HG03159 (cell line): ENCODE data around the gene DTX3.
A peak's percentile ranks its signal among the peaks of the same experiment; 100 is the strongest.
"Not testable (repeated sequence)": the region's sequence is repeated elsewhere in the genome, so short reads cannot be mapped to it uniquely, and the experiment has no call there.

ENCODE experiments used
- ATAC-seq: cut with Tn5 transposase; IDR thresholded peaks from one replicate; pipeline ENCODE4 v1.9.1; 2021; ENCODE audit warnings: mild to moderate bottlenecking, moderate library complexity; ENCODE audit not compliant: unreplicated experiment

The DTX3 gene

DNA sequence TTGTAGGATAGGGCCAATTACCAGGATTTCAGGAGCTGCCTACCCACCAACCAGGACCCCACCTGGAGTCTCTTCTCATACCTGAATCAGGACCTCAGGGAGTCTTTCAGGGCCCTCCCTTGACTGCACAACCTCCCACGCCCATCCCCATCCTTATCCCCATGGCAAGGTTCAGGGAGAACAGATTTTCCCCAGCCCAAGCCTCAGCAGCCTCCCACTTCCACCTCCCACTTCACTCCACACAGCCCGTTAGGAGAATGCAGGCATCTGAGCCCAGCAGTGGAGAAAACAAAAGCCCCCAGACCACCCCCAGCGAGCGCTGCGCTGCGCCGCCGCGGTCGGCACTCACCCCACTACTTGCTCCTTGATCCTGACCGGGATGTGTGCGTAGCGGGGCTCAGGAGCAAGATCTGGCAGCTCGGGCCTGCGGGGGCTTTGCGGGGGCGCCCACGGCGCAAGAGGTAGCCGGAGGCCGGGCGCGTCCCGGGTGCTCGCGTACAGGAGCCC, 27.0 kb downstream of the DTX3 start:
- ATAC-seq, result no peak

DNA sequence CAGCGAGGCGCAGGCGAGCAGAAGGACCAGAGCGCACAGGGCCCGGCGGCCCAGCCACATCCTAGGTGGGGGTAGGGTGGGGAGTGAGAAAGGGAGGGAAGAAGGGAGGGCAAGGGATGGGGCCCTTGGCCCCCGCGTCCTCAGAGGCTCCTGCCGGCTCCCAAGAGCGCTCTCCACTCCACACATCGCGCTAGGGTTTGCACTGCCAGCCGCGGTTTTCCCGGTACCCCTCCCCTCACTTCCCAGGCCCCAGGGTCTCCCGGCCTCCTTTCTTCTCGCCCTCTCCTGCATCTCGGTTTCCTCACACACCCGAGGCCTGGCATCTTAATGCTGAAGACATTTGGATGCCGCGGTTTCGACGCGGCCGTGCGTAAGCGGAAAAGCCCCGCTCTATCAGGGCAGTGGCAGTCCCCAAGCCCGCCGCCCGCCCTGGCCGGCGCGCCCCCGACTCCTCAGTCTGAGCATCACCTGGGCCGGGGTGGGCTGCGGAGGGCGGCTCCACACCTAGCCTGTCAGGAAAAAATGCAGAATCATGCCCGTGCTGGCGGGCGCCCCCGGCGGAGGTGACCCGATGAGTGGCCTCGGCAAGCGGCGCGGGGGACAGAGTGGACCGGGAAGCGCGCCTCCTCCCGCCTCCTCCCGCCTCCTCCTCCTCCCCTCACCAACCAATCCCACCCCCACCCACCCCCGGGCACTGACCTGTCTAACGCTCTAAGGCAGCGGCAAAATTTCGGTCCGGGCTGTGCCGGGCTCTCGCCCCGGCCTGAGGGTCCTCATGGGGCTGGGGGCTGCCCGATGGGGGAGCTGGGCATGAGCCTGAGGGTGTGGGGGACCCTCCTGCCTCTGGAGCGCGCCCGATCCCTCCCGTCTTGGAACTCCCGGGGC, 27.7 kb downstream of the DTX3 start:
- peak; percentile 19 for ATAC-seq

DNA sequence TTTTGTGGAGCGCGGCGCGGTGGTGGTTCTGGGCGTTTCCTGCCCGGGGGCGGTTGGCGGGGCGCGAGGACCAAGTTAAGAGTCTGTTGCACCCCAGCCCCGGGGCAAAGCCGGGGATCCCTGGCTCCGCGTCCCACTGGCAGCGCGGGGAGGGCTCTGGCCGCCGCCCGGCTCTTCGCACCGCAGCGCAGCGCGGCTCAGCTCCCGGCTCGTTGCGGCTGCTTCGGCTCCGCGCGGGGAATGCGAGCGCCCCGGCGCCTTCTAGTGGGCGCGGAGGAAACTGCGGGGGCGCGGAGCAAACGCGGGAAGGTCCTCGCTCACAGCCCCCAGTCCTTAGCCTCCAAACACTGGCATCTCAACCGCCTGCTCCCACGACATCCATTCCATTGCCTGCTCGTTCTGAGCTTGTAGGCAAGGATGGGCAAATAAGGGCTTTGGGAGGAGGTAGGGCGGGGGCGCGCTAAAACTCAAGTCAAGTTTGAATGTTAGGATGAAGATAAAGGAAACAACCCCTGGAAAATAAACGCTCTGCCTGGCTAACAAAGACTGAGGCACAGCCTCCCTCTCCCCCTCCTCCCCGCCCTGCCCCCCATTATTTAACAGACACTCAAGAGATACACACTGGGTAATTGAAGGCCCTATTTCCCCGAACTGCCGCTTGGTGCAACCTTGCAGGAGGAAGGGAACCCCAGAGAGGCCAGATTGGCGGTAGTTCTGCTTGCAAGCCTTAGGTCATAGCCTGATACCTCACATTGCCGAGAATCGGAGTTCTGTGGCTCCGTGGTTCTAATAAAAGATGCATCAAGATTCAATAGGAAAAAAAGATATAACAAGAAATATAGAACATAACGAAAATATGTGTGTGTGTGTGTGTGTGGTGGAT, 28.6 kb downstream of the DTX3 start, which contains the start of gene B4GALNT1:
B4GALNT1 (minus strand) TSS at position 244 of the 883 bp plus-strand sequence. CDS start 1,069 bp downstream, outside the sequence.
- peak; percentile 77 for ATAC-seq

DNA sequence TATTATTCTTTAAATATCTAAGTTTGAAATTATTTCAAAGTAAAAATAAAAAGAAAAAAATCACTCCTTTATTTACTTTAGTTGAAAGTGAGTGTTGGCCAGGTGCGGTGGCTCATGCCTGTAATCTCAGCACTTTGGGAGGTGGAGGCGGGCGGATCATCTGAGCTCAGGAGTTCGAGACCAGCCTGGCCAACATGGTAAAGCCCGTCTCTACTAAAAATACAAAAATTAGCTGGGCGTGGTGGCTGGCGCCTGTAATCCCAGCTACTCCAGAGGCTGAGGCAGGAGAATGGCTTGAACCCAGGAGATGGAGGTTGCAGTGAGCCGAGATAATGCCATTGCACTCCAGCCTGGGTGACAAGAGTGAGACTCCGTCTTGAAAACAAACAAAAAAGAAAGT, 32.1 kb downstream of the DTX3 start:
- not testable (repeated sequence) for ATAC-seq

- ATAC-seq, result no peak
Measured at GRCh38 chr12:57637364-57637763, 32.7 kb downstream of the DTX3 start.

DNA sequence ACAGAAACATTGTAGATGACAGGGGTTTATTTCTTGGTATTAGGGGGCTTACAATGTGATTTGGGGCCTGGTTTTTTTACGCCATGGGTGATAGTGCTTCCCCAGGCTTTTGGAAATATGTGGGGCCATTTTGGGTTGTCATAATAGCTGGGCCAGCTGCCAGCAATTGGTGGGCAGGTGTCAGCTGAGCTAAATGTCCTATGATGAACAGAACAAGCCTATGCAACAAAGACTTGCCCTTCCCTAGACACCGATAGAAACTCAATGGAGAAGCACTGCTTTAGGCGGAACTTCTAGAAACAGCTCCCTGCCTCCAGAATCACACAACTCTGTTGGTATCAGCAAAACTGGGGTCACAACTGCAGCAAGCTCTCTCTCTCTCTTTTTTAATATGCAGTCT, 33.5 kb downstream of the DTX3 start:
- no peak for ATAC-seq

- ATAC-seq, result no peak
Measured at GRCh38 chr12:57640175-57641042, 35.8 kb downstream of the DTX3 start.

GRCh38 chr12:57641699-57642442, 37.2 kb downstream of the DTX3 start:
- no peak for ATAC-seq

- ATAC-seq, result not testable (repeated sequence)
Measured at GRCh38 chr12:57645990-57646658, 41.5 kb downstream of the DTX3 start.

- not testable (repeated sequence) for ATAC-seq
Measured at GRCh38 chr12:57646659-57647049, 42.0 kb downstream of the DTX3 start.

- no peak for ATAC-seq
Measured at GRCh38 chr12:57654042-57654441, 49.4 kb downstream of the DTX3 start.

GRCh38 chr12:57655541-57656240, 51.1 kb downstream of the DTX3 start:
- no peak for ATAC-seq

DNA sequence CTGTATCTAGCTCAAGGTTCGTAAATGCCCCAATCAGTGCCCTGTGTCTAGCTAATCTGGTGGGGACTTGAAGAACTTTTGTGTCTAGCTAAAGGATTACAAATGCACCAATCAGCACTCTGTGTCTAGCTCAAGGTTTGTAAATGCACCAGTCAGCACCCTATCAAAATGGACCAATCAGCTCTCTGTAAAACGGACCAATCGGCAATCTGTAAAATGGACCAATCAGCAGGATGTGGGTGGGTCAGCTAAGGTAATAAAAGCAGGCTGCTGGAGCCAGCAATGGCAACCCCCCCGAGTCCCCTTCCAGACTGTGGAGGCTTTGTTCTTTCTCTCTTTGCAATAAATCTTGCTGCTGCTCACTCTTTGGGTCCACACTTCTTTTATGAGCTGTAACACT, 51.8 kb downstream of the DTX3 start:
- not testable (repeated sequence) for ATAC-seq

DNA sequence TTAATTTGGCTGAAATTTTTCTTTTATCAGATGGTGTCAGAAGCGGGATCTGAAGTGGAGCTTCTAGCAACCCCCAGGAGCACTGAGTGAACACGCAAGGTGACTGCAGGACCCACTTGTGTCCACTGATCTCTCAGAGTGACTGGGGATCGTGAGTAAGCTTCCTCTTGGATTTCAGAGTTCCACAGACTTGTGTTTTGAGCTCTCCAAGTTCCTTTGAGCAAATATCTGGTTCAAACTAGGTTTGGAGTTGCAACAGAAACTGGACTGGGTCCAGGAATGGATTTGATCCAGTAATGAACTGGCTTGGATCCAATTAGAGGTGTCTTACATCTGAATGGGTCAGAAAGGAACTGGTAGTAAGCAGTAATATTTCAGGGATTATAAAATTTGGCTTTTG, 53.1 kb downstream of the DTX3 start:
- ATAC-seq, result no peak

- ATAC-seq, result no peak
Measured at GRCh38 chr12:57658890-57659289, 54.3 kb downstream of the DTX3 start.
